ENCODE data around the gene POLE. TPM values are rescaled to one million over a fixed set of nuclear protein-coding genes. Genes with fewer than 3 reads are reported as not detected.

Gene POLE
- total RNA-seq, 1 experiment from 2014 or later, result 144 TPM

DNA sequence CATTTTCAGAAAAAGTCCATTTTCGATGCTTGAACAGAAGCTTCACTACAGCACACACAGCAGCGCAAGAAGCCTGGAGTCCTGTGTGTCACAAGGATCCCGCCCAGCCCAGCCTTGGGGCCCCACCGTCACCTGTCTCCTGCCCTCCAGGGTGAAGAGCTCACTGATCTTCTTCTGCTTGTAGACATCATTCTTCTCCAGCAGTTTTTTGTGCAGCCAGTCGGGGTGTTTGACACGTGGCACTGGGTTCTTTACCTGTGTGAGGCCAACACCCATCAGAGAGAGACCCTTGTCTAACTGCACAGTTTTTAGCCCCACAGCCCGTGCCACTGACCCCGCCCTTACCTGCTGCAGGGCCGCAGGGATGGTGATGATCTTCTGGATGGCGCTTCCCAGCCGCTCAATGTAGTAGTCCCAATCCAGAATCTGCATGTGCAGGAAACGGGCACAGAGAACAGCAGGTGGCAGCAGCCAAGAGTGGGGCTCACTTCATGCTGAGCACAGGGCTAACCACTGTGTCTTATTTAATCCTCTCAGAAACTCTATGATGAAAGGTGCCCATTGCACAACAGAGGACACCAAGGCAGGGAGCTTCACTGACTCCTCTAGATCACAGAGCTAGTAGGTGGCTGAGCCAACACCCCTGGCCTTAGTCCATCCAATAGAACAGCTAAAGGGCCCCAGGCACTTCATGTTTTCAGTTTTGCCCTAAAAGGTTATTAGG, 30.0 kb downstream of the POLE start (continued):
- TF ChIP-seq, protein P1, sequence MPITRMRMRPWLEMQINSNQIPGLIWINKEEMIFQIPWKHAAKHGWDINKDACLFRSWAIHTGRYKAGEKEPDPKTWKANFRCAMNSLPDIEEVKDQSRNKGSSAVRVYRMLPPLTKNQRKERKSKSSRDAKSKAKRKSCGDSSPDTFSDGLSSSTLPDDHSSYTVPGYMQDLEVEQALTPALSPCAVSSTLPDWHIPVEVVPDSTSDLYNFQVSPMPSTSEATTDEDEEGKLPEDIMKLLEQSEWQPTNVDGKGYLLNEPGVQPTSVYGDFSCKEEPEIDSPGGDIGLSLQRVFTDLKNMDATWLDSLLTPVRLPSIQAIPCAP (CRISPR knock-in tag; IDR thresholded peaks at IDR 0.05), result no peak

DNA sequence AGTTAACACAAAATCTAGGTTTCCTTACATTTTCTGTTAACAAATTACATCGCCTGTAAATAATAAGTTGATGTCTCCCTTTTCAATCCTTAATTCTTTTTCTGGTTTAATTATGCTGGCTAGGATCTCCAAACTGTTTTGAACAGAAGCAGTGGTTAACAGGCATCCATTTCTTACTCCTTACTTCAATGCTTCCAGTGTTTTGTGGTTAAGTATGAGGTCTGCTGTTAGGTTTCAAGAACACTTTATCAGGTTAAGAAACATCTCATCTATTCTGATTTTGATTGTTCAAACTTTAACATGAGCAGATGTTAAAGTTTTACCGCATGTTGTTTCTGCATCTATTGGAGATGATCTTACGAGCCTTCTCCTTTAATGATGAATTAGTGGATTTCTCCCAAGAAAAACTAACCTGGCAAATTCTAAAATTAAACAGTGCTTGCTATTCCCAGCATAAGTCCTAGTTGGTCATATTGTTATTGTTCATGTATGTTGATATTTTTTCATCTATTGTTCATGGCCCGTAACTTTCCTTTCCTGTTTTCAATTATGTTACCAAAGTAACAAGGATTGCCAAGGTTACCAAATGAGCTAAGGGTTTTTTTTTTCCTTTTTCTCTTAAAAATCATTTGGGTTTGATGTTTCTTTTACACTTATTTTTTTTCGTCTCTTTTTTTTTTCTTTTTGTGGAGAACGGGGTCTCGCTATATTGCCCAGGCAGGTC, 33.4 kb downstream of the POLE start:
- H3K27me3 Mint-ChIP-seq (ENCODE audit: low read depth), result no peaks in the 10 kb centered on the region
- H3K36me3 Mint-ChIP-seq, result peaks cover 71% of the 10 kb centered on the region
- CTCF ChIA-PET, result no interaction called here
- no peak overlapping the region for H3K4me3 Mint-ChIP-seq
- no peak overlapping the region for H3K27ac Mint-ChIP-seq
- H3K9me3 Mint-ChIP-seq, result no peaks in the 10 kb centered on the region
- ATAC-seq (no peak), DNase-seq (ENCODE audit: low spot score) (no peak)
- TF ChIP-seq, protein P2, sequence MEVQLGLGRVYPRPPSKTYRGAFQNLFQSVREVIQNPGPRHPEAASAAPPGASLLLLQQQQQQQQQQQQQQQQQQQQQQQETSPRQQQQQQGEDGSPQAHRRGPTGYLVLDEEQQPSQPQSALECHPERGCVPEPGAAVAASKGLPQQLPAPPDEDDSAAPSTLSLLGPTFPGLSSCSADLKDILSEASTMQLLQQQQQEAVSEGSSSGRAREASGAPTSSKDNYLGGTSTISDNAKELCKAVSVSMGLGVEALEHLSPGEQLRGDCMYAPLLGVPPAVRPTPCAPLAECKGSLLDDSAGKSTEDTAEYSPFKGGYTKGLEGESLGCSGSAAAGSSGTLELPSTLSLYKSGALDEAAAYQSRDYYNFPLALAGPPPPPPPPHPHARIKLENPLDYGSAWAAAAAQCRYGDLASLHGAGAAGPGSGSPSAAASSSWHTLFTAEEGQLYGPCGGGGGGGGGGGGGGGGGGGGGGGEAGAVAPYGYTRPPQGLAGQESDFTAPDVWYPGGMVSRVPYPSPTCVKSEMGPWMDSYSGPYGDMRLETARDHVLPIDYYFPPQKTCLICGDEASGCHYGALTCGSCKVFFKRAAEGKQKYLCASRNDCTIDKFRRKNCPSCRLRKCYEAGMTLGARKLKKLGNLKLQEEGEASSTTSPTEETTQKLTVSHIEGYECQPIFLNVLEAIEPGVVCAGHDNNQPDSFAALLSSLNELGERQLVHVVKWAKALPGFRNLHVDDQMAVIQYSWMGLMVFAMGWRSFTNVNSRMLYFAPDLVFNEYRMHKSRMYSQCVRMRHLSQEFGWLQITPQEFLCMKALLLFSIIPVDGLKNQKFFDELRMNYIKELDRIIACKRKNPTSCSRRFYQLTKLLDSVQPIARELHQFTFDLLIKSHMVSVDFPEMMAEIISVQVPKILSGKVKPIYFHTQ (CRISPR knock-in tag; IDR thresholded peaks at IDR 0.05), result no peak
- TF ChIP-seq, protein P3, sequence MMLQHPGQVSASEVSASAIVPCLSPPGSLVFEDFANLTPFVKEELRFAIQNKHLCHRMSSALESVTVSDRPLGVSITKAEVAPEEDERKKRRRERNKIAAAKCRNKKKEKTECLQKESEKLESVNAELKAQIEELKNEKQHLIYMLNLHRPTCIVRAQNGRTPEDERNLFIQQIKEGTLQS (CRISPR knock-in tag; conservative IDR thresholded peaks at IDR 0.05), result no peak
- TF ChIP-seq, protein P4, sequence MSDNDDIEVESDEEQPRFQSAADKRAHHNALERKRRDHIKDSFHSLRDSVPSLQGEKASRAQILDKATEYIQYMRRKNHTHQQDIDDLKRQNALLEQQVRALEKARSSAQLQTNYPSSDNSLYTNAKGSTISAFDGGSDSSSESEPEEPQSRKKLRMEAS (CRISPR knock-in tag; IDR thresholded peaks at IDR 0.05), result no peak
- TF ChIP-seq CREB1 (CRISPR knock-in tag; IDR thresholded peaks at IDR 0.05) (no peak), FOXP1 (CRISPR knock-in tag; IDR thresholded peaks at IDR 0.05; ENCODE audit: borderline replicate concordance) (no peak)
- POLR2A ChIA-PET, result no interaction called here
- no peaks in the 10 kb centered on the region for H3K4me1 Mint-ChIP-seq

DNA sequence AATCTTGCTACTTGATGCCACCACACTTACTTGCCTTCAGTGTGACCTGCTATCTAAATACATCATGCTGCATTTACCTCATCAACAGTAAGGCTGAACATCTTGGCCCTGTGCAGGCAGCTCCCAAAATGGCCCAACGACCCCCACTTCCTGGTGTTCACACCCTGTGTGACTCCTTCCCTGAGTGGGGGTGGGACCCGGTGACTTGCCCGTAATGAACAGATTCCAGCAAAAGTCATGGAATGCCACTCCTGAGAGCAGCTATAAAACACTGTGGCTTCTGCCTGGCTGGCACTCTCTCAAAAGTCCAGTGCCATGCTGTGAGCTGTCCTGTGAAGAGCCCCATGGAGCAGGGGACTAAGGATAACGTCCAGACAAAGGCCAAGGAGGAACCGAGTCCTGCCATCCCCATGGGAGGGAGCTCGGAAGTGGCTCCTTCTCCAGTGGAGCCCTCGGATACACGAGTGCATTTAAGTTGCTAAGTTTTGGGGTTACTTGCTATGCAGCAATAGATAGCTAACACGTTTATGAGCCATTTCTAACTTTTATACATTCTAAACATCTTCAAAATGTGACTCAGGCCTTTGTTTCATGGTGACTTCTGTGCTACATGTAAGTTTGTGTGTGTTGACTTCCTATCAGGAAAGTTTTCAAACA, 35.6 kb downstream of the POLE start:
- H3K27me3 Mint-ChIP-seq (ENCODE audit: low read depth), result no peaks in the 10 kb centered on the region
- no peak overlapping the region for H3K4me3 Mint-ChIP-seq
- H3K9me3 Mint-ChIP-seq, result no peaks in the 10 kb centered on the region
- no peak for ATAC-seq
- H3K27ac Mint-ChIP-seq, result no peak overlapping the region; the same call in 1 of the 2 replicates
- ChIA-PET CTCF (interaction anchor here (1.8 kb wide), 1 partner anchor 13 kb away, joined by 4 read pairs; no protein-coding TSS in a partner anchor), POLR2A (interaction anchor here (0.7 kb wide), 1 partner anchor 68 kb away, joined by 9 read pairs; no protein-coding TSS in a partner anchor)
- H3K4me1 Mint-ChIP-seq, result no peaks in the 10 kb centered on the region
- DNase-seq (ENCODE audit: low spot score), result no peak
- H3K36me3 Mint-ChIP-seq, result peaks cover 69% of the 10 kb centered on the region
- no peak for TF ChIP-seq IRF2 (CRISPR knock-in tag; IDR thresholded peaks at IDR 0.05; ENCODE audit: borderline replicate concordance, low read depth)
- TF ChIP-seq, protein P5, sequence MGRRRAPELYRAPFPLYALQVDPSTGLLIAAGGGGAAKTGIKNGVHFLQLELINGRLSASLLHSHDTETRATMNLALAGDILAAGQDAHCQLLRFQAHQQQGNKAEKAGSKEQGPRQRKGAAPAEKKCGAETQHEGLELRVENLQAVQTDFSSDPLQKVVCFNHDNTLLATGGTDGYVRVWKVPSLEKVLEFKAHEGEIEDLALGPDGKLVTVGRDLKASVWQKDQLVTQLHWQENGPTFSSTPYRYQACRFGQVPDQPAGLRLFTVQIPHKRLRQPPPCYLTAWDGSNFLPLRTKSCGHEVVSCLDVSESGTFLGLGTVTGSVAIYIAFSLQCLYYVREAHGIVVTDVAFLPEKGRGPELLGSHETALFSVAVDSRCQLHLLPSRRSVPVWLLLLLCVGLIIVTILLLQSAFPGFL (CRISPR knock-in tag; IDR thresholded peaks at IDR 0.05; ENCODE audit: borderline replicate concordance), result no peak
- TF ChIP-seq, protein P6, sequence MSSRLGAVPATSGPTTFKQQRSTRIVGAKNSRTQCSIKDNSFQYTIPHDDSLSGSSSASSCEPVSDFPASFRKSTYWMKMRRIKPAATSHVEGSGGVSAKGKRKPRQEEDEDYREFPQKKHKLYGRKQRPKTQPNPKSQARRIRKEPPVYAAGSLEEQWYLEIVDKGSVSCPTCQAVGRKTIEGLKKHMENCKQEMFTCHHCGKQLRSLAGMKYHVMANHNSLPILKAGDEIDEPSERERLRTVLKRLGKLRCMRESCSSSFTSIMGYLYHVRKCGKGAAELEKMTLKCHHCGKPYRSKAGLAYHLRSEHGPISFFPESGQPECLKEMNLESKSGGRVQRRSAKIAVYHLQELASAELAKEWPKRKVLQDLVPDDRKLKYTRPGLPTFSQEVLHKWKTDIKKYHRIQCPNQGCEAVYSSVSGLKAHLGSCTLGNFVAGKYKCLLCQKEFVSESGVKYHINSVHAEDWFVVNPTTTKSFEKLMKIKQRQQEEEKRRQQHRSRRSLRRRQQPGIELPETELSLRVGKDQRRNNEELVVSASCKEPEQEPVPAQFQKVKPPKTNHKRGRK (CRISPR knock-in tag; IDR thresholded peaks at IDR 0.05; ENCODE audit: borderline replicate concordance), result no peak
- TF ChIP-seq, protein P2 (CRISPR knock-in tag; IDR thresholded peaks at IDR 0.05), result no peak
- TF ChIP-seq, protein P7, sequence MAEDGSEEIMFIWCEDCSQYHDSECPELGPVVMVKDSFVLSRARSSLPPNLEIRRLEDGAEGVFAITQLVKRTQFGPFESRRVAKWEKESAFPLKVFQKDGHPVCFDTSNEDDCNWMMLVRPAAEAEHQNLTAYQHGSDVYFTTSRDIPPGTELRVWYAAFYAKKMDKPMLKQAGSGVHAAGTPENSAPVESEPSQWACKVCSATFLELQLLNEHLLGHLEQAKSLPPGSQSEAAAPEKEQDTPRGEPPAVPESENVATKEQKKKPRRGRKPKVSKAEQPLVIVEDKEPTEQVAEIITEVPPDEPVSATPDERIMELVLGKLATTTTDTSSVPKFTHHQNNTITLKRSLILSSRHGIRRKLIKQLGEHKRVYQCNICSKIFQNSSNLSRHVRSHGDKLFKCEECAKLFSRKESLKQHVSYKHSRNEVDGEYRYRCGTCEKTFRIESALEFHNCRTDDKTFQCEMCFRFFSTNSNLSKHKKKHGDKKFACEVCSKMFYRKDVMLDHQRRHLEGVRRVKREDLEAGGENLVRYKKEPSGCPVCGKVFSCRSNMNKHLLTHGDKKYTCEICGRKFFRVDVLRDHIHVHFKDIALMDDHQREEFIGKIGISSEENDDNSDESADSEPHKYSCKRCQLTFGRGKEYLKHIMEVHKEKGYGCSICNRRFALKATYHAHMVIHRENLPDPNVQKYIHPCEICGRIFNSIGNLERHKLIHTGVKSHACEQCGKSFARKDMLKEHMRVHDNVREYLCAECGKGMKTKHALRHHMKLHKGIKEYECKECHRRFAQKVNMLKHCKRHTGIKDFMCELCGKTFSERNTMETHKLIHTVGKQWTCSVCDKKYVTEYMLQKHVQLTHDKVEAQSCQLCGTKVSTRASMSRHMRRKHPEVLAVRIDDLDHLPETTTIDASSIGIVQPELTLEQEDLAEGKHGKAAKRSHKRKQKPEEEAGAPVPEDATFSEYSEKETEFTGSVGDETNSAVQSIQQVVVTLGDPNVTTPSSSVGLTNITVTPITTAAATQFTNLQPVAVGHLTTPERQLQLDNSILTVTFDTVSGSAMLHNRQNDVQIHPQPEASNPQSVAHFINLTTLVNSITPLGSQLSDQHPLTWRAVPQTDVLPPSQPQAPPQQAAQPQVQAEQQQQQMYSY (CRISPR knock-in tag; IDR thresholded peaks at IDR 0.05), result no peak
- no peak for TF ChIP-seq RELA (CRISPR knock-in tag; IDR thresholded peaks at IDR 0.05; ENCODE audit: borderline replicate concordance)
- TF ChIP-seq, protein P8, sequence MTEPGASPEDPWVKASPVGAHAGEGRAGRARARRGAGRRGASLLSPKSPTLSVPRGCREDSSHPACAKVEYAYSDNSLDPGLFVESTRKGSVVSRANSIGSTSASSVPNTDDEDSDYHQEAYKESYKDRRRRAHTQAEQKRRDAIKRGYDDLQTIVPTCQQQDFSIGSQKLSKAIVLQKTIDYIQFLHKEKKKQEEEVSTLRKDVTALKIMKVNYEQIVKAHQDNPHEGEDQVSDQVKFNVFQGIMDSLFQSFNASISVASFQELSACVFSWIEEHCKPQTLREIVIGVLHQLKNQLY (CRISPR knock-in tag; IDR thresholded peaks at IDR 0.05), result no peak
- TF ChIP-seq CREM (CRISPR knock-in tag; IDR thresholded peaks at IDR 0.05), result no peak

Data from WTC11 (cell line).